ENCODE measurements around the gene GAGE10. TPM values are rescaled to one million over a fixed set of nuclear protein-coding genes. Genes with fewer than 3 reads are reported as not detected.

The GAGE10 gene
- total and polyA plus RNA-seq, 2 experiments from 2014 or later, result not detected

DNA sequence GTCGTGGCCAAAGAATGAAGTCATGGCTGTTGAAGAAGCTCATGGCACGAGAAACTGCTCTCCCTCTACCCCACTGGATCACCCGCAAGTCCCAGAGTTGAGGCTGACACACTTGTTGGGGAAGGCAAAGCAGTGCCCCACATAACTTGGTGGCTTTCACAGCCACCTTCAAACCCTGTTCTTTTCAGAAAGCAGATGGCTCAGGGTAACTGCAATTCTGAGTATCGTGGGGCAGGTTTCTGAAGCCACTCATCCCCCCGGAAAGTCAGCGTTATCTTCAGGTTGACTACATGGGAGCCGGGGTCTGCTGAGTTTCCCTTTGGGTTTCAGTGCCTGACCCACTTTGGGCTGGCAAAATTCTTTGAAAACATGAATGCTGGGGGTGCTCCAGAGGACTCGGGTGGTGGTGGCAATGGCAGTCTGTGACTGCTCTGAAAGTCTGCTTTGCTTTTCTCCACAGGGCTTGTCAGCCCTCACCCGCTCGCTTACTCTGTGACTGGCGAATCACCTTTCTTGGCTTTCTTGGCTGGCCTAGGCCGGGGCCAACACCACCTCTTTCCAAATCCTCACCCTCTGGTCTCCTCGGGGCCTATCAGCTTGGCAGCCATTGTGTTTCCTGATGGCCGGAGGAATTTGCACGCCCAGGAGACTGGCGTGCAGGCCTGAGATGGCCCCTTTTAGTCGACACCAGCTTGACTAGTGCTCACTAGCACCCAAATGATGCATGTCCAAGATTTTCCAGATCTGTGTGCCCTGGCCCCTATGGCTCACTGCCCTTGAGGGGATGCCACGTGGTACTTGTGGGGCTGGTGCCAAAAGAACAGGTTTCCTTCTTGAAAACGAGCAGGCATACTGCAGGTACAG, 26.5 kb upstream of the GAGE10 start:
- Mint-ChIP-seq H3K9me3 (no peaks in the 10 kb centered on the region), H3K4me3 (no peak overlapping the region), H3K27ac (no peak overlapping the region), H3K4me1 (peaks cover 23% of the 10 kb centered on the region), H3K36me3 (ENCODE audit: low read depth) (peaks cover 12% of the 10 kb centered on the region; the same call in 2 of the 3 replicates), H3K27me3 (ENCODE audit: insufficient read depth, low read depth, poor library complexity) (peaks cover 9% of the 10 kb centered on the region)
- H4K20me1 ChIP-seq (replicated peaks; ENCODE audit: insufficient read depth), result no peaks in the 10 kb centered on the region; the same call in 1 of the 2 replicates
- no peaks in the 10 kb centered on the region for H3K27me3 ChIP-seq (ENCODE audit: insufficient read depth)
- no peaks in the 10 kb centered on the region for H3K9me2 ChIP-seq (ENCODE audit: insufficient read depth)
- no peak overlapping the region for H3K27ac ChIP-seq (ENCODE audit: low read depth)
- ATAC-seq (no peak), DNase-seq (ENCODE audit: low spot score) (no peak)
- no peaks in the 10 kb centered on the region for H3K36me3 ChIP-seq (ENCODE audit: insufficient read depth)
- H3K4me2 ChIP-seq, result no peak overlapping the region
- H3K4me1 ChIP-seq (ENCODE audit: insufficient read depth), result peaks cover 1% of the 10 kb centered on the region; the same call in 1 of the 2 replicates
- no peak overlapping the region for H3K4me3 ChIP-seq
- peaks cover 15% of the 10 kb centered on the region for H3K79me2 ChIP-seq (replicated peaks; ENCODE audit: insufficient read depth)
- TF ChIP-seq, protein P1, sequence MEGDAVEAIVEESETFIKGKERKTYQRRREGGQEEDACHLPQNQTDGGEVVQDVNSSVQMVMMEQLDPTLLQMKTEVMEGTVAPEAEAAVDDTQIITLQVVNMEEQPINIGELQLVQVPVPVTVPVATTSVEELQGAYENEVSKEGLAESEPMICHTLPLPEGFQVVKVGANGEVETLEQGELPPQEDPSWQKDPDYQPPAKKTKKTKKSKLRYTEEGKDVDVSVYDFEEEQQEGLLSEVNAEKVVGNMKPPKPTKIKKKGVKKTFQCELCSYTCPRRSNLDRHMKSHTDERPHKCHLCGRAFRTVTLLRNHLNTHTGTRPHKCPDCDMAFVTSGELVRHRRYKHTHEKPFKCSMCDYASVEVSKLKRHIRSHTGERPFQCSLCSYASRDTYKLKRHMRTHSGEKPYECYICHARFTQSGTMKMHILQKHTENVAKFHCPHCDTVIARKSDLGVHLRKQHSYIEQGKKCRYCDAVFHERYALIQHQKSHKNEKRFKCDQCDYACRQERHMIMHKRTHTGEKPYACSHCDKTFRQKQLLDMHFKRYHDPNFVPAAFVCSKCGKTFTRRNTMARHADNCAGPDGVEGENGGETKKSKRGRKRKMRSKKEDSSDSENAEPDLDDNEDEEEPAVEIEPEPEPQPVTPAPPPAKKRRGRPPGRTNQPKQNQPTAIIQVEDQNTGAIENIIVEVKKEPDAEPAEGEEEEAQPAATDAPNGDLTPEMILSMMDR (conservative IDR thresholded peaks at IDR 0.05; ENCODE audit: low read depth in 2 of 2), result no peak
- TF ChIP-seq EZH2 (IDR thresholded peaks at IDR 0.05; ENCODE audit: low read depth, unreplicated experiment) (no peak), EZH2phosphoT487 (IDR thresholded peaks at IDR 0.05; ENCODE audit: unreplicated experiment) (no peak), ZNF331 (CRISPR knock-in tag; IDR thresholded peaks at IDR 0.05; ENCODE audit: low read depth) (no peak), JUNB (IDR thresholded peaks at IDR 0.05; ENCODE audit: unreplicated experiment) (no peak), ZNF114 (CRISPR knock-in tag; IDR thresholded peaks at IDR 0.05) (no peak), NANOG (IDR thresholded peaks at IDR 0.05; ENCODE audit: borderline replicate concordance) (no peak), CREB1 (CRISPR knock-in tag; IDR thresholded peaks at IDR 0.05; ENCODE audit: low read depth) (no peak), POLR2AphosphoS5 (IDR thresholded peaks at IDR 0.05; ENCODE audit: low read depth) (no peak), STAT1 (IDR thresholded peaks at IDR 0.05; ENCODE audit: unreplicated experiment) (no peak)
- TF ChIP-seq, protein P2, sequence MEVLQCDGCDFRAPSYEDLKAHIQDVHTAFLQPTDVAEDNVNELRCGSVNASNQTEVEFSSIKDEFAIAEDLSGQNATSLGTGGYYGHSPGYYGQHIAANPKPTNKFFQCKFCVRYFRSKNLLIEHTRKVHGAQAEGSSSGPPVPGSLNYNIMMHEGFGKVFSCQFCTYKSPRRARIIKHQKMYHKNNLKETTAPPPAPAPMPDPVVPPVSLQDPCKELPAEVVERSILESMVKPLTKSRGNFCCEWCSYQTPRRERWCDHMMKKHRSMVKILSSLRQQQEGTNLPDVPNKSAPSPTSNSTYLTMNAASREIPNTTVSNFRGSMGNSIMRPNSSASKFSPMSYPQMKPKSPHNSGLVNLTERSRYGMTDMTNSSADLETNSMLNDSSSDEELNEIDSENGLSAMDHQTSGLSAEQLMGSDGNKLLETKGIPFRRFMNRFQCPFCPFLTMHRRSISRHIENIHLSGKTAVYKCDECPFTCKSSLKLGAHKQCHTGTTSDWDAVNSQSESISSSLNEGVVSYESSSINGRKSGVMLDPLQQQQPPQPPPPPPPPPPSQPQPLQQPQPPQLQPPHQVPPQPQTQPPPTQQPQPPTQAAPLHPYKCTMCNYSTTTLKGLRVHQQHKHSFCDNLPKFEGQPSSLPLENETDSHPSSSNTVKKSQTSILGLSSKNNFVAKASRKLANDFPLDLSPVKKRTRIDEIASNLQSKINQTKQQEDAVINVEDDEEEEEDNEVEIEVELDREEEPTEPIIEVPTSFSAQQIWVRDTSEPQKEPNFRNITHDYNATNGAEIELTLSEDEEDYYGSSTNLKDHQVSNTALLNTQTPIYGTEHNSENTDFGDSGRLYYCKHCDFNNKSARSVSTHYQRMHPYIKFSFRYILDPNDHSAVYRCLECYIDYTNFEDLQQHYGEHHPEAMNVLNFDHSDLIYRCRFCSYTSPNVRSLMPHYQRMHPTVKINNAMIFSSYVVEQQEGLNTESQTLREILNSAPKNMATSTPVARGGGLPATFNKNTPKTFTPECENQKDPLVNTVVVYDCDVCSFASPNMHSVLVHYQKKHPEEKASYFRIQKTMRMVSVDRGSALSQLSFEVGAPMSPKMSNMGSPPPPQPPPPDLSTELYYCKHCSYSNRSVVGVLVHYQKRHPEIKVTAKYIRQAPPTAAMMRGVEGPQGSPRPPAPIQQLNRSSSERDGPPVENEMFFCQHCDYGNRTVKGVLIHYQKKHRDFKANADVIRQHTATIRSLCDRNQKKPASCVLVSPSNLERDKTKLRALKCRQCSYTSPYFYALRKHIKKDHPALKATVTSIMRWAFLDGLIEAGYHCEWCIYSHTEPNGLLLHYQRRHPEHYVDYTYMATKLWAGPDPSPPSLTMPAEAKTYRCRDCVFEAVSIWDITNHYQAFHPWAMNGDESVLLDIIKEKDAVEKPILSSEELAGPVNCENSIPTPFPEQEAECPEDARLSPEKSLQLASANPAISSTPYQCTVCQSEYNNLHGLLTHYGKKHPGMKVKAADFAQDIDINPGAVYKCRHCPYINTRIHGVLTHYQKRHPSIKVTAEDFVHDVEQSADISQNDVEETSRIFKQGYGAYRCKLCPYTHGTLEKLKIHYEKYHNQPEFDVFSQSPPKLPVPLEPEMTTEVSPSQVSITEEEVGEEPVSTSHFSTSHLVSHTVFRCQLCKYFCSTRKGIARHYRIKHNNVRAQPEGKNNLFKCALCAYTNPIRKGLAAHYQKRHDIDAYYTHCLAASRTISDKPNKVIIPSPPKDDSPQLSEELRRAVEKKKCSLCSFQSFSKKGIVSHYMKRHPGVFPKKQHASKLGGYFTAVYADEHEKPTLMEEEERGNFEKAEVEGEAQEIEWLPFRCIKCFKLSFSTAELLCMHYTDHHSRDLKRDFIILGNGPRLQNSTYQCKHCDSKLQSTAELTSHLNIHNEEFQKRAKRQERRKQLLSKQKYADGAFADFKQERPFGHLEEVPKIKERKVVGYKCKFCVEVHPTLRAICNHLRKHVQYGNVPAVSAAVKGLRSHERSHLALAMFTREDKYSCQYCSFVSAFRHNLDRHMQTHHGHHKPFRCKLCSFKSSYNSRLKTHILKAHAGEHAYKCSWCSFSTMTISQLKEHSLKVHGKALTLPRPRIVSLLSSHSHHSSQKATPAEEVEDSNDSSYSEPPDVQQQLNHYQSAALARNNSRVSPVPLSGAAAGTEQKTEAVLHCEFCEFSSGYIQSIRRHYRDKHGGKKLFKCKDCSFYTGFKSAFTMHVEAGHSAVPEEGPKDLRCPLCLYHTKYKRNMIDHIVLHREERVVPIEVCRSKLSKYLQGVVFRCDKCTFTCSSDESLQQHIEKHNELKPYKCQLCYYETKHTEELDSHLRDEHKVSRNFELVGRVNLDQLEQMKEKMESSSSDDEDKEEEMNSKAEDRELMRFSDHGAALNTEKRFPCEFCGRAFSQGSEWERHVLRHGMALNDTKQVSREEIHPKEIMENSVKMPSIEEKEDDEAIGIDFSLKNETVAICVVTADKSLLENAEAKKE (CRISPR knock-in tag; IDR thresholded peaks at IDR 0.05), result no peak
- TF ChIP-seq, protein P3, sequence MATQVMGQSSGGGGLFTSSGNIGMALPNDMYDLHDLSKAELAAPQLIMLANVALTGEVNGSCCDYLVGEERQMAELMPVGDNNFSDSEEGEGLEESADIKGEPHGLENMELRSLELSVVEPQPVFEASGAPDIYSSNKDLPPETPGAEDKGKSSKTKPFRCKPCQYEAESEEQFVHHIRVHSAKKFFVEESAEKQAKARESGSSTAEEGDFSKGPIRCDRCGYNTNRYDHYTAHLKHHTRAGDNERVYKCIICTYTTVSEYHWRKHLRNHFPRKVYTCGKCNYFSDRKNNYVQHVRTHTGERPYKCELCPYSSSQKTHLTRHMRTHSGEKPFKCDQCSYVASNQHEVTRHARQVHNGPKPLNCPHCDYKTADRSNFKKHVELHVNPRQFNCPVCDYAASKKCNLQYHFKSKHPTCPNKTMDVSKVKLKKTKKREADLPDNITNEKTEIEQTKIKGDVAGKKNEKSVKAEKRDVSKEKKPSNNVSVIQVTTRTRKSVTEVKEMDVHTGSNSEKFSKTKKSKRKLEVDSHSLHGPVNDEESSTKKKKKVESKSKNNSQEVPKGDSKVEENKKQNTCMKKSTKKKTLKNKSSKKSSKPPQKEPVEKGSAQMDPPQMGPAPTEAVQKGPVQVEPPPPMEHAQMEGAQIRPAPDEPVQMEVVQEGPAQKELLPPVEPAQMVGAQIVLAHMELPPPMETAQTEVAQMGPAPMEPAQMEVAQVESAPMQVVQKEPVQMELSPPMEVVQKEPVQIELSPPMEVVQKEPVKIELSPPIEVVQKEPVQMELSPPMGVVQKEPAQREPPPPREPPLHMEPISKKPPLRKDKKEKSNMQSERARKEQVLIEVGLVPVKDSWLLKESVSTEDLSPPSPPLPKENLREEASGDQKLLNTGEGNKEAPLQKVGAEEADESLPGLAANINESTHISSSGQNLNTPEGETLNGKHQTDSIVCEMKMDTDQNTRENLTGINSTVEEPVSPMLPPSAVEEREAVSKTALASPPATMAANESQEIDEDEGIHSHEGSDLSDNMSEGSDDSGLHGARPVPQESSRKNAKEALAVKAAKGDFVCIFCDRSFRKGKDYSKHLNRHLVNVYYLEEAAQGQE (IDR thresholded peaks at IDR 0.05; ENCODE audit: unreplicated experiment), result no peak
- TF ChIP-seq, protein P4, sequence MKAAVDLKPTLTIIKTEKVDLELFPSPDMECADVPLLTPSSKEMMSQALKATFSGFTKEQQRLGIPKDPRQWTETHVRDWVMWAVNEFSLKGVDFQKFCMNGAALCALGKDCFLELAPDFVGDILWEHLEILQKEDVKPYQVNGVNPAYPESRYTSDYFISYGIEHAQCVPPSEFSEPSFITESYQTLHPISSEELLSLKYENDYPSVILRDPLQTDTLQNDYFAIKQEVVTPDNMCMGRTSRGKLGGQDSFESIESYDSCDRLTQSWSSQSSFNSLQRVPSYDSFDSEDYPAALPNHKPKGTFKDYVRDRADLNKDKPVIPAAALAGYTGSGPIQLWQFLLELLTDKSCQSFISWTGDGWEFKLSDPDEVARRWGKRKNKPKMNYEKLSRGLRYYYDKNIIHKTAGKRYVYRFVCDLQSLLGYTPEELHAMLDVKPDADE (IDR thresholded peaks at IDR 0.05), result no peak
- H2AFZ ChIP-seq, result no peak overlapping the region
- H3F3A ChIP-seq (replicated peaks; ENCODE audit: low read depth), result no peaks in the 10 kb centered on the region

Data from GM23338 (cell line).